ENCODE results near the gene CORIN. TPM values are rescaled to one million over a fixed set of nuclear protein-coding genes. Genes with fewer than 3 reads are reported as not detected.

The CORIN gene
- total RNA-seq, 1 donor from 2014 or later: 2.6 TPM

- no peak for DNase-seq (ENCODE audit: extremely low spot score, unreplicated experiment)
- Mint-ChIP-seq H3K4me1 (ENCODE audit: unreplicated experiment) (no peaks in the 10 kb centered on the region), H3K9me3 (ENCODE audit: unreplicated experiment) (no peaks in the 10 kb centered on the region), H3K27me3 (ENCODE audit: unreplicated experiment) (peaks cover 20% of the 10 kb centered on the region), H3K36me3 (ENCODE audit: unreplicated experiment) (no peaks in the 10 kb centered on the region), H3K27ac (ENCODE audit: unreplicated experiment) (no peak overlapping the region), H3K4me3 (ENCODE audit: unreplicated experiment) (no peak overlapping the region)
- TF ChIP-seq CTCF (IDR thresholded peaks at IDR 0.05): no peak
These were observed 178.5 kb downstream of the CORIN start for GRCh38 chr4:47659342-47659741.

- Mint-ChIP-seq H3K9me3 (ENCODE audit: unreplicated experiment) (no peaks in the 10 kb centered on the region), H3K27ac (ENCODE audit: unreplicated experiment) (no peak overlapping the region), H3K36me3 (ENCODE audit: unreplicated experiment) (no peaks in the 10 kb centered on the region), H3K27me3 (ENCODE audit: unreplicated experiment) (peaks cover 23% of the 10 kb centered on the region), H3K4me3 (ENCODE audit: unreplicated experiment) (no peak overlapping the region), H3K4me1 (ENCODE audit: unreplicated experiment) (peaks cover 10% of the 10 kb centered on the region)
- no peak for TF ChIP-seq CTCF (IDR thresholded peaks at IDR 0.05)
- no peak for DNase-seq (ENCODE audit: extremely low spot score, unreplicated experiment)
These were observed 182.7 kb downstream of the CORIN start for GRCh38 chr4:47654972-47655693.

GRCh38 chr4:47652092-47652491, 185.8 kb downstream of the CORIN start:
- Mint-ChIP-seq H3K27ac (ENCODE audit: unreplicated experiment) (no peak overlapping the region), H3K27me3 (ENCODE audit: unreplicated experiment) (peaks cover 16% of the 10 kb centered on the region), H3K4me1 (ENCODE audit: unreplicated experiment) (peaks cover 14% of the 10 kb centered on the region), H3K9me3 (ENCODE audit: unreplicated experiment) (no peaks in the 10 kb centered on the region), H3K4me3 (ENCODE audit: unreplicated experiment) (no peak overlapping the region), H3K36me3 (ENCODE audit: unreplicated experiment) (no peaks in the 10 kb centered on the region)
- no peak for DNase-seq (ENCODE audit: extremely low spot score, unreplicated experiment)
- no peak for TF ChIP-seq CTCF (IDR thresholded peaks at IDR 0.05)

GRCh38 chr4:47651231-47651630, 186.6 kb downstream of the CORIN start:
- H3K4me1 Mint-ChIP-seq (ENCODE audit: unreplicated experiment): peaks cover 14% of the 10 kb centered on the region
- H3K27me3 Mint-ChIP-seq (ENCODE audit: unreplicated experiment): peaks cover 16% of the 10 kb centered on the region
- no peak overlapping the region for H3K4me3 Mint-ChIP-seq (ENCODE audit: unreplicated experiment)
- no peaks in the 10 kb centered on the region for H3K36me3 Mint-ChIP-seq (ENCODE audit: unreplicated experiment)
- no peaks in the 10 kb centered on the region for H3K9me3 Mint-ChIP-seq (ENCODE audit: unreplicated experiment)
- no peak for TF ChIP-seq CTCF (IDR thresholded peaks at IDR 0.05)
- no peak overlapping the region for H3K27ac Mint-ChIP-seq (ENCODE audit: unreplicated experiment)
- DNase-seq (ENCODE audit: extremely low spot score, unreplicated experiment): no peak

- H3K27ac Mint-ChIP-seq (ENCODE audit: unreplicated experiment): no peak overlapping the region
- H3K36me3 Mint-ChIP-seq (ENCODE audit: unreplicated experiment): no peaks in the 10 kb centered on the region
- peaks cover 16% of the 10 kb centered on the region for H3K27me3 Mint-ChIP-seq (ENCODE audit: unreplicated experiment)
- peaks cover 14% of the 10 kb centered on the region for H3K4me1 Mint-ChIP-seq (ENCODE audit: unreplicated experiment)
- no peak for DNase-seq (ENCODE audit: extremely low spot score, unreplicated experiment)
- no peaks in the 10 kb centered on the region for H3K9me3 Mint-ChIP-seq (ENCODE audit: unreplicated experiment)
- H3K4me3 Mint-ChIP-seq (ENCODE audit: unreplicated experiment): no peak overlapping the region
- TF ChIP-seq CTCF (IDR thresholded peaks at IDR 0.05): no peak
These were observed 187.2 kb downstream of the CORIN start for GRCh38 chr4:47650584-47651130.
